Measurements from ENCODE around the gene USP3.
"Not testable (repeated sequence)": the region's sequence is repeated elsewhere in the genome, so short reads cannot be mapped to it uniquely, and the experiment has no call there.

USP3 gene

DNA sequence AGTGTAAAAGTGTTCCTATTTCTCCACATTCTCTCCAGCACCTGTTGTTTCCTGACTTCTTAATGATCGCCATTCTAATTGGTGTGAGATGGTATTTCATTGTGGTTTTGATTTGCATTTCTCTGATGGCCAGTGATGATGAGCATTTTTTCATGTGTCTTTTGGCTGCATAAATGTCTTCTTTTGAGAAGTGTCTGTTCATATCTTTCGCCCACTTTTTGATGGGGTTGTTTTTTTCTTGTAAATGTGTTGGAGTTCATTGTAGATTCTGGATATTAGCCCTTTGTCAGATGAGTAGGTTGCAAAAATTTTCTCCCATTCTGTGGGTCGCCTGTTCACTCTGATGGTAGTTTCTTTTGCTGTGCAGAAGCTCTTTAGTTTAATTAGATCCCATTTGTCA, 113.2 kb downstream of the USP3 start:
- DNase-seq = not testable (repeated sequence)

DNA sequence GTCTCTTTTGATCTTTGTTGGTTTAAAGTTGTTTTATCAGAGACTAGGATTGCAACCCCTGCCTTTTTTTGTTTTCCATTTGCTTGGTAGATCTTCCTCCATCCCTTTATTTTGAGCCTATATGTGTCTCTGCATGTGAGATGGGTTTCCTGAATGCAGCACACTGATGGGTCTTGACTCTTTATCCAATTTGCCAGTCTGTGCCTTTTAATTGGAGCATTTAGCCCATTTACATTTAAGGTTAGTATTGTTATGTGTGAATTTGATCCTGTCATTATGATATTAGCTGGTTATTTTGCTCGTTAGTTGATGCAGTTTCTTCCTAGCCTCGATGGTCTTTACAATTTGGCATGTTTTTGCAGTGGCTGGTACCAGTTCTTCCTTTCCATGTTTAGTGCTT, 116.4 kb downstream of the USP3 start:
- DNase-seq = not testable (repeated sequence)

- no peak for DNase-seq
Measured at GRCh38 chr15:63623232-63623969, 119.0 kb downstream of the USP3 start.

DNA sequence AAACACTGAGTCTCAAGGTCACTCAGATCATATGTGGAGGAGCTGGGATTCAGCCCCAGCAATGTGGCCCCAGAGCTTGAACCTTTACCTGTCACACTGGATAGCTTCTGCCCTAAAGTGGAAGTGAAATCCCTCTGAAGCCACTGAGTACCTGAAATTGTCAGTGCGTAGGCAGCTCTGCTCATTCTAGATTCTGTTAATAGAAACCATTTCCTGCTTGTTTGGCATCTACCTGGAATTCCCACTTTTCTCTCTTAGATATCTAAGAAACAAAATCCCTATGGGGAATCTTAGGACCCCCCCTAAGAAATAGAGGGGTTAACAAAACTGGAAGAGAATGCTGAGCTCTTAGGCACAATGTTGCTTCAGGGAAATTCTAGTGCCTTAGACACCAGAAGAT, 122.6 kb downstream of the USP3 start:
- DNase-seq = no peak

DNA sequence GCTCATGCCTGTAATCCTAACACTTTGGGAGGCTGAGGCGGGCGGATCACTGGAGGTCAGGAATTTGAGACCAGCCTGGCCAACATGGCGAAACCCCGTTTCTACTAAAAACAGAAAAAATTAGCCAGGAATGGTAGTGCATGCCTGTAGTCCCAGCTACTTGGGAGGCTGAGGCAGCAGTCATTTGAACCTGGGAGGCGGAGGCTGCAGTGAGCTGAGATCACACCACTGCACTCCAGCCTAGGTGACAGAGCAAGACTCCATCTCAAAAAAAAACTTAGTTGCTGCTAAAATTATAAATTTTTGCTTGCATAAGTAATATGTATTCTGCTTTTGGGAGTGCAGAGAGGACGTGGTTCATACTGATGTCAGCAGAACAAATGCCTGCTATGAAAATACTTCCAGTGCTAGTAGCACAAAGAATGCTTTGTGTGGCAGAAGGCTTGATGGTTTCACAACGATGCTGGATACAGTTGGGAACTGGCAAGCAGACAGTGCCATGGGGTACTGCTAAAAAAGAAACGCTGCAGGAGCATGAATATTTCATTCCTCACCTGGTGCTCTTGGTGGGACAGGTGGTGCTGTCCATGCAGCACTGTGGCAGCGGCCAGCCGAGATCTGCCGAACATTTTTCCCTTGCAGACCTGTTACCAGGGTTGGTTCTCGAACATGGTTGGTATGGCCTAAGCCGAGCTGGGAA, 123.9 kb downstream of the USP3 start:
- DNase-seq = no peak

- DNase-seq = no peak
Measured at GRCh38 chr15:63630036-63630751, 125.8 kb downstream of the USP3 start.

GRCh38 chr15:63633312-63633711, 128.9 kb downstream of the USP3 start:
- no peak for DNase-seq

GRCh38 chr15:63634154-63634553, 129.8 kb downstream of the USP3 start:
- DNase-seq = no peak

DNA sequence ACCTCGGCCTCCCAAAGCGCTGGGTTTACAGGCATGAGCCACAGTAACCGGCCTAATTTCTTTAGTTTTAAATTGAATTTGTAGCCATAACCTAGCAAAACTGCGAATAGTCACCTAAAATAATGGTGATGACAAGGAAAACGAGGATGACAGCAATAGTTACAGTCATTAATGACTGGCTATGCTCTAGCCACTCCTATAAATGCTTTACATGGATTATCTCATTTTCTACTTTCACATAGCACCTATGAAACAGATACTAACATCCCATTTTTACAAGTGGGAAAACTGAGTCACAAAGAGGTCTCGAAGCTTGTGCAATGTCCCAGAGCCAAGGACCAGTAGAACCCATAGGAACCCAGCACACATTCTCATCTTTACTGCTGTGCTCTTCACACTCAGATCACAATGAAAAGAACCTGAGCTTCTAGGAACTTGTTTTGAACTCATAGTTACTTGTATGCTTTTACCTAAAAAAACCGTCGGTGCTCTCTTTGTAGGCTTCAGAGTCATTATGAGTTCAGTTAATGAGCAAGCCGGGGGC, 132.2 kb downstream of the USP3 start:
- no peak for DNase-seq

DNA sequence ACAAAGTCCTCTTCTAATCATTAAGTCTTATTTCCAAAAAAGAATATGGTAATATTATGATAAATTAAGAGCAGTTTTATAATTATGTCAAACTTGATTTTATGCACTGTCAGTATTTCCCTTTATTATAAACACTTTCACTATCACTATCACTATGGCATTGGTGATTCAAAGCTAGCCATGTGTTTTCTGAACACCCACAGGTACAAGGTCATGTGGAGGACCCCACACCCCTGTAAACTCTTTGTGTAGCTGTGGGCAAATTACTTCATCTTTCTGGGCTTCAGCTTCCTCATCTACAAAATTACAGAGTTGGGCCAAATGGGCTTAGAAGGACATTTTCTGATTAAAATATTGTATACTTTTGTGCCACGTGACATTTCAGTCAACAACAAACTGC, 134.4 kb downstream of the USP3 start:
- DNase-seq = no peak

- DNase-seq = no peak
Measured at GRCh38 chr15:63640146-63640545, 135.8 kb downstream of the USP3 start.
